HG03520 (cell line): Measurements from ENCODE around the gene GGT5.
"Not testable (repeated sequence)": the region's sequence is repeated elsewhere in the genome, so short reads cannot be mapped to it uniquely, and the experiment has no call there.

Source experiments
- ATAC-seq: cut with Tn5 transposase; IDR thresholded peaks from one replicate; pipeline ENCODE4 v1.9.1; 2021; ENCODE audit warnings: mild to moderate bottlenecking, moderate library complexity; ENCODE audit not compliant: unreplicated experiment

Gene GGT5

DNA sequence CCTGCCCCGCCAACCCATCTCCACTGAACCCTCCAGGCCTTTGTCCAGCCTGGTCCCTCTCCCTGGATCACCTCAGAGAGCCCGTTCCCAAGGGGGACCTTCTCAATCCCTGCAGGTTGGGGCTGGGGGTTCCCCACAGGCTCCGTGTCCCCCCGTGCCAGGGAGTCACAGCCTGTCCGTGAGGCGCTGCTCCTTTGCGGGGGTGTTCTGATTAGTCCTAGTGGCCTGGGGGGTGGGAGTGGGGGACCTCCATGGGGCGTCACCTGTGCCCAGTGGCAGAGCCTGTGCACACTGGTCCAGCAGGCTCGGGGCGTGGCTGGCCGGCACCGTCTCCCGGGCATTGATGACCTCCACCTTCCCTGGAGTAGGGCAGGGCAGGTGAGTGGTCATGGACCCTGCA lies 11.6 kb downstream of the GGT5 start:
- no peak for ATAC-seq

DNA sequence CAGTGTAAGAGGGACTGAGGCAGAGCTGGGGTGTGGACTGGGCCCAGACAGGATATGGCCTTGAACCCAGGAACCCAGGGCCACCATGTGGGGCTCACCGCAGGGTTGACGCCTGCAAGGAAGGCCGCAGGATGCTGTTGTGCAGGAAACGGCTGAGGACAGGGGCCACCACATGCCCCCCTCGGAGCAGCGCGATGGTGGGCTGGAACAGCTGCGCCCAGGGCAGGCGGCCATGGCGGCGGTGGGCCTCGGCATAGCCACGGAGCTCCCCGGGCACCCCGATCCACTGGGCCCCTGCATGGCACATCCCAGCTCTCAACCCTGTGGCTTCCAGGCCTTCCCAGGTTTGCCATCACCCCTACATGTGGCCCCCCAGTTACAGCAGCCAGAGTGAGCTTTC lies 12.2 kb downstream of the GGT5 start:
- ATAC-seq = no peak

DNA sequence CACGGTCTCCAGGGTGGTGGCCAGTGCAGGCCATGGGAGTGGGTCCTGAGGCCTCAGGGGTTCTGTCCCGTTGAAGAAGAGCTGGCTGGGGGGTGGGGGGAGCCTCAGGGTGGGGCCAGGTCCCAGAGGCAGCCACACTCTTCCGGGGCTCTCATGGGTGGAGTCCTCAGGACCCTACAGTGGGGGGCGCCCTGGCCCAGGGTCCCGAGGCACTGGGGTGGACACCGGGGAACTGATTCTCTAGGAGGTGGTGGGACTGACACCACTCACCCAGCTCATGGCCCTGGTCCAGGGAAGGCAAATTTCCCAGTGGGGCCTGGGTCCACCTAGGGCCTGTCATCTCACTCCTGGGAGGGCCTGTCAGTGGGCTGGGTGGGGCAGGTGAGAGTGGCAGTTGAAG lies 12.8 kb downstream of the GGT5 start:
- ATAC-seq = no peak

GRCh38 chr22:24231706-24232105 lies 13.2 kb downstream of the GGT5 start:
- ATAC-seq = no peak

GRCh38 chr22:24230911-24231656 lies 13.8 kb downstream of the GGT5 start:
- ATAC-seq = no peak

DNA sequence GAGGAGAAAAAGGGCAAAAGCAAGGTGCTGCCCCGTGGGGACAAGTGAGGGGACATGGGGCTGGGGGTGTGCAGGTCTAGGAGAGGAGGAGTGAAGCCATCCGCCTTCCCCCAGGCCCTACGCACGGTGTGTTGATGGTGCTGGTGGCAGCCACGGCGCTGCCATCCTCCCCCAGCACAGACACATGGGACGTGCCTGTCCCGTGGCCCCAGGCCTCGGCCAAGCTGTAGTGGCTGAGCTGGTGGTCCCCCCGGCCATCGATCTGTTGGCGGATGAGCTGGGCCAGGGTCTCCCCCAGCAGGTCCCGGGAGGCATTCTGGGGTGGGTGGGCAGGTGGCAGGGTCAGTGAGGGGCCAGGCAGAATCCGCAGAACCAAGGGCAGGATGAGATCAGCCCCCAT lies 18.9 kb downstream of the GGT5 start:
- ATAC-seq = no peak

GRCh38 chr22:24225044-24225601 lies 19.8 kb downstream of the GGT5 start:
- ATAC-seq = no peak

- ATAC-seq = no peak
Observed at GRCh38 chr22:24224468-24224867, 20.4 kb downstream of the GGT5 start.

GRCh38 chr22:24219750-24220149 lies 25.1 kb downstream of the GGT5 start:
- ATAC-seq = no peak

- ATAC-seq = no peak
Observed at GRCh38 chr22:24217384-24217783, 27.5 kb downstream of the GGT5 start.

DNA sequence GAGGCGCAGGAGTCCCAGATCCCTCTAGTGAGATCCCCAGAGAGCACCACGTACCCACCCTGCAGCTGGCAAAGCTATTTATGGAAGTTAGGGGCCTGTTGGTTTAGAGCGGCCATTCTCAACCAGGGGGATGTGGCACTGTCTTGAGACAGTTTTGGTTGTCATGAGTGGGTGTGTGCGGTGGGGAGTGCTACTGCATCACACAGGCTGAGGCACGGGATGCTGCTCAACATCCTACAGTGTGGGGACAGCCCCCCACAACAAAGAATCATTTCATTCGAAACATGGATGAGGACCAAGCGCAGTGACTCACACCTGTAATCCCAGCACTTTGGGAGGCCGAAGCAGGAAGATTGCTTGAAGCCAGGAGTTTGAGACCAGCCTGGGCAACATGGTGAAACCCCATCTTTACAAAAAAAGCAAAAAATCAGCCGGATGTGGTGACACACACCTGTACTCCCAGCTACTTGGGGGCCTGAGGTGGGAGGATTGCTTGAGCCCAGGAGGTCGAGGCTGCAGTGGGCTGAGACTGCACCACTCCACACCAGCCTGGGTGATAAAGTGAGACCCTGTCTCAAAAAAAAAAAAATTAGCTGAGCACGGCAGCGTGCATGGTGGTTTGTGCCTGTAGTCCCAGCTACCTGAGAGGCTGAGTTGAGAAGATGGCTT lies 28.2 kb downstream of the GGT5 start:
- ATAC-seq = no peak

- no peak for ATAC-seq
Observed at GRCh38 chr22:24214467-24215285, 30.2 kb downstream of the GGT5 start.

- ATAC-seq = not testable (repeated sequence)
Observed at GRCh38 chr22:24213111-24213510, 31.8 kb downstream of the GGT5 start.

- not testable (repeated sequence) for ATAC-seq
Observed at GRCh38 chr22:24211716-24212115, 33.2 kb downstream of the GGT5 start.

DNA sequence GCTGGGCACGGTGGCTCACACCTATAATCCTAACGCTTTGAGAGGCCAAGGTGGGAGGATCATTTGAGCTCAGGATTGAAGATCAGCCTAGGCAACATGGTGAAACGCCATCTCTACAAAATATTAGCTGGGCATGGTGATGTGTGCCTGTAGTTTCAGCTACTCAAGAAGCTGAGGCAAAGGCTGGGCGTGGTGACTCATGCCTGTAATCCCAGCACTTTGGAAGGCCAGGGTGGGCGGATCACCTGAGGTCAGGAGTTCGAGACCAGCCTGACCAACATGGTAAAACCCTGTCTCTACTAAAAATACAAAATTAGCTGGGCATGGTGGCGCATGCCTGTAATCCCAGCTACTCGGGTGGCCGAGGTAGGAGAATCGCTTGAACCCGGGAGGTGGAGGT lies 34.5 kb downstream of the GGT5 start:
- not testable (repeated sequence) for ATAC-seq

- ATAC-seq = no peak
Observed at GRCh38 chr22:24209687-24210086, 35.2 kb downstream of the GGT5 start.

DNA sequence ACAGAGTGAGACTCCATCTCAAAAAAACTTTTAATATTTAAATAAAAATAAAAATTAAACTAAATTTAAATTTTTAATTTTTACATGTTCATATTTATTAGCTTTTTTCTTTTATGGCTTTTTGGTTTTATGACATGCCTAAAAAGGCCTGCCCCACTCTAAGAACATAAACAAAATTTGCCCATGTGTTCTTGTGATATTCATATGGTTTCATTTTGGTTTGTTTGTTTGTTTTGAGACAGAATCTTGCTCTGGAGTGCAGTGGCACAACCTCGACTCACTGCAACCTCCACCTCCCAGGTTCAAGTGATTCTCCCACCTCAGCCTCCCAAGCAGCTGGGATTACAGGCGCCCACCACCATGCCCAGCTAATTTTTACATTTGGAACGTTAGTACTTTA lies 35.9 kb downstream of the GGT5 start:
- ATAC-seq = no peak

DNA sequence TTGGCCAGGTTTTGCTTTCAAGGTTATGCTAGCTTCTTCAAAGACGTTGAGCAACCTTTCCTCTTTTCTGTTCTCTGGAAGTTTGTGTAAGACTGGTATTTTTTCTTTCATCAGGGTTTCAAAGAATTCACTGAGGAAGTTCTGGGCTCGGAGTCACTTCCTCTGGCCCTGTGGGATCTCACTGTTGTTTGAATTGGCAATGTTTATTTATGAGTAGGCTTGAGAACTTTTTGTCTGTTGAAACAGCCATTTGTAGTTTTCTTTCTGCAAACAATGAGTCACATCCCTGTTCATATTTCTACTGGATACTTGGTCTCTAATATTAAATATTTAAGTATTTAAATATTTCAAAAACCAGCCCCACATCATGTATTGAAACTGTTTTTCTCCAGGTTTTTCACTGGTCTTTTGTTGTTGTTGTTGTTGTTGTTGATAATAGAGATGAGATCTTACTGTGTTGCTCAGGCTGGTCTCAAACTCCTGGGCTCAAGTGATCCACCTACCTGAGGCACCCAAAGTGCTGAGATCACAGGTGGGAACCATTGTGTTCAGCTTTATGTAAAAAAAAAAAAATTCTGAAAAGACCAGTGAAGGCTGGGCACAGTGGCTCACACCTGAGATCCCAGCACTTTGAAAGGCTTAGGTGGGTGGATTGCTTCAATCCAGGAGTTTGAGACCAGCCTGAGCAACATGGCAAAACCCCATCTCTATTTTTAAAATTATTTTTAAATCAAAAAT lies 36.7 kb downstream of the GGT5 start:
- no peak for ATAC-seq

DNA sequence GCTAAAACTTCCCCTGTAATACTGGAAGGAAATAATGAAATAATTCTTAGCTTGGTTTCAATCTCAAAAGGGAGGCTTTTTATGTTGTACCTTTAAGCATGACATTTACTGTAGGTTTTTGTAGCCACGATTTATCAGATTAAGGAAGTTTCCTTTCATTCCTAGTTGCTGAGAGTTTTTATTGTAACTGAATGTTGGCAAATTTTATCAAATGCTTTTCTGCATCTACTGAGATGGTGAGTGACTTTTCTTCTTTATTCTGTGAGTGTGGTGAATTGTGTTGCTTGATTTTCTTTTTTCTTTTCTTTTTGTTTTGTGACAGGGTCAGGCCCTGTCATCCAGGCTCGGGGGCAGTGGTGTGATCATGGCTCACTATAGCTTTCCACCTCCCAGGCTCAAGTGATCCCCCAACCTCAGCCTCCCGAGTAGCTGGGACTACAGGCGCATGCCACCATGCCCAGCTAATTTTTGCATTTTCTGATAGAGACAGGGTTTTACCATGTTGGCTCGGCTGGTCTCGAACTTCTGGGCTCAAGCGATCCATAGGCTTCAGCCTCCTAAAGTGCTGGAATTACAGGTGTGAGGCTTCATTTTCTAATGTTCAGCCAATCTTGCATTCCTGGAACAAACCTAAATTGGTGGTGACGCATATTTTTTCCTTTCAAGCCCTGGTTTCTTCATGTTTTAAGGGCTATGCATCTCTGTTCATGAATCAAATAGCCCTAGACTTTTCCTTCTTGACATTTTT lies 37.4 kb downstream of the GGT5 start:
- ATAC-seq = no peak
